Measurements from ENCODE around the gene FOXF1.

FOXF1 gene

DNA sequence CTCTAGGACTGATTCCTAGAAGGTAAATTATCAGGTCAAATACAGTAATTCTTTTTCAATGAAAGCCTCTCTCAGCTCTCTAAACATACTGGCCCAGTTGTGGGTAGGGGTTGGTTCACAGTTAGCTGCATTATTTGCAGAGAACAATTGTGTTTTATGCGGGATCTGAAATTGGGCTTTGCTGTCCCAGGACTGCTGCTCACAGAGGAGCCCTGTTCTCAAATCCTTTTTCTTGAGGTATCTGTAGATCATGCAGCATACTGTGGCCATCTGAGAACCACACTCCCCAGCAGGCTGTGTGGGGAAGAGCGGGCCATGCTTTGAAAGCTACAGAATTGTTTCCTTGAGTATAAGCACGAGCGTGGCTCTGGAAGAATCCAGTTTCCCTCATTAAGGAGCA, 27.2 kb downstream of the FOXF1 start:
- no peak overlapping the region for H3K4me3 Mint-ChIP-seq
- H3K36me3 Mint-ChIP-seq (ENCODE audit: low read depth) = peaks cover 14% of the 10 kb centered on the region

DNA sequence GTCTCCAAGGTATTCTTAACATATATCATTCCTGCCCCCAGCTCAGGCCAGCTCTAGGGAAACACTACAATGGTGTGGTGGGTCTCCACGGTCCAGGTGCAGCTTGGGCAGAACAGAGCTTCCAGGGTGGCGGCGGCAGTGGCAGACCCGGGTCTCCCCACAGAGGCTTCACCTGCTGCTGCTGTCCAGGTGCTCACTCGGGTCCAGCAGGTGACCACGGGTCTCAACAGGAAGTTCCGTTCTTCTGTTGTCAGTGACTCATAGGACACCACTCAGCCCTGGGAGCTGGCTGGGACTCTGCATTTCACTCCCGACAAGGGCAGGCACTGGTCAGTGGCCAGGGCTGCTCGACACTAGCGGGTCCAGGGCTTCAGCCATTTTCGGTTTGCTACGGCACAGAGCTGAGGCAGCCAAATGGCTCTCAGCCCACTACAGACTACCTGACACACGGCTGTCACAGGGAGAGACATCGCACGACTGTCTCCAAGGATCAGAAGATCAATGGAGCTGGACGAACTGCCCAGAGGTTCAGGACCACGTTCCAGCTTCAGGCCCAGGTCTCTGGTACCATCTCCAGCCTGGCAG, 28.0 kb downstream of the FOXF1 start:
- Mint-ChIP-seq H3K4me1 (ENCODE audit: low read depth) (no peaks in the 10 kb centered on the region), H3K36me3 (ENCODE audit: low read depth) (peaks cover 14% of the 10 kb centered on the region), H3K4me3 (no peak overlapping the region), H3K27me3 (ENCODE audit: low read depth) (no peaks in the 10 kb centered on the region), H3K27ac (no peak overlapping the region), H3K9me3 (no peaks in the 10 kb centered on the region)

More for the DNA sequence above, 27.2 kb downstream of the FOXF1 start:
- H3K27ac Mint-ChIP-seq = no peak overlapping the region
- no peaks in the 10 kb centered on the region for H3K27me3 Mint-ChIP-seq (ENCODE audit: low read depth)
- H3K4me1 Mint-ChIP-seq (ENCODE audit: low read depth) = no peaks in the 10 kb centered on the region
- H3K9me3 Mint-ChIP-seq = no peaks in the 10 kb centered on the region

DNA sequence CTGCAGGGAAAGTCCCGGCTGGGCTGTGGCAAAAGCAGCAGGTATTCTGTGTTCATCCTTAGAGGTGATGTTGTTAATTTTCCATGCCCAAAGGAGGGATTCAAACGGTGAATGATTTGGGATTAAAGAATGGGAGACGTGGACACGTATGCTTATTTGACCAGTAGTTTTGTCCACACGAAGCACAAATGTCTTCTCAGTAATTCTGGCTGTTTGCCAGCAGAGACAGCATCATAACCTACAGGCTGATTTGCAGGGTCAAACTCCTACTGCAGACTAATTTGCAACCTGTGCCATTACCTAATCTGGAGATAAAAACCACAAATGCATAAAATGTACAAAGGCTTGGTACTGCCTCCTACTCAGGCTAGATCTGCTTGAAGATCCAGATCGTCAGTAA, 30.6 kb downstream of the FOXF1 start:
- Mint-ChIP-seq H3K4me1 (ENCODE audit: low read depth) (no peaks in the 10 kb centered on the region), H3K27me3 (ENCODE audit: low read depth) (no peaks in the 10 kb centered on the region), H3K4me3 (no peak overlapping the region), H3K27ac (no peak overlapping the region), H3K36me3 (ENCODE audit: low read depth) (peaks cover 23% of the 10 kb centered on the region), H3K9me3 (no peaks in the 10 kb centered on the region)

DNA sequence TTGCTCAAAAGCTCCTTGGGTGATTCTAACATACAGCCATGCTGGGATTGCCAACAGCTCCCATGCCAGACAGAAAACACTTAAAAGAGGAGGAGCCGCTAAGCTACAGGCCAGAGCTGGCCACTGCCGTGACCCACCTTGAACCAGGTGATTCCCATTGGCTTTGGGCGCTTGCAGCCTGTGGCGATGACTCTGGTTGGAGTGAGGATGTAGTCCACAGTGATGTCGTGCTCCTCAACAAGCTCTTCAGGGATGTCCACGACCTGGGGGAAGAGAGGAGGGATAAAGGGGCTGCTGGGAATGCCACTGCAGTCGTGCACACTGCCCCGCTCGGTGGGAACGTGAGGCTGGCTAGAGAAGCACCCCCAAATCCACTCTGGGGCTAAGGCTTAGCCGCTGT, 31.2 kb downstream of the FOXF1 start:
- H3K36me3 Mint-ChIP-seq (ENCODE audit: low read depth) = peaks cover 26% of the 10 kb centered on the region

DNA sequence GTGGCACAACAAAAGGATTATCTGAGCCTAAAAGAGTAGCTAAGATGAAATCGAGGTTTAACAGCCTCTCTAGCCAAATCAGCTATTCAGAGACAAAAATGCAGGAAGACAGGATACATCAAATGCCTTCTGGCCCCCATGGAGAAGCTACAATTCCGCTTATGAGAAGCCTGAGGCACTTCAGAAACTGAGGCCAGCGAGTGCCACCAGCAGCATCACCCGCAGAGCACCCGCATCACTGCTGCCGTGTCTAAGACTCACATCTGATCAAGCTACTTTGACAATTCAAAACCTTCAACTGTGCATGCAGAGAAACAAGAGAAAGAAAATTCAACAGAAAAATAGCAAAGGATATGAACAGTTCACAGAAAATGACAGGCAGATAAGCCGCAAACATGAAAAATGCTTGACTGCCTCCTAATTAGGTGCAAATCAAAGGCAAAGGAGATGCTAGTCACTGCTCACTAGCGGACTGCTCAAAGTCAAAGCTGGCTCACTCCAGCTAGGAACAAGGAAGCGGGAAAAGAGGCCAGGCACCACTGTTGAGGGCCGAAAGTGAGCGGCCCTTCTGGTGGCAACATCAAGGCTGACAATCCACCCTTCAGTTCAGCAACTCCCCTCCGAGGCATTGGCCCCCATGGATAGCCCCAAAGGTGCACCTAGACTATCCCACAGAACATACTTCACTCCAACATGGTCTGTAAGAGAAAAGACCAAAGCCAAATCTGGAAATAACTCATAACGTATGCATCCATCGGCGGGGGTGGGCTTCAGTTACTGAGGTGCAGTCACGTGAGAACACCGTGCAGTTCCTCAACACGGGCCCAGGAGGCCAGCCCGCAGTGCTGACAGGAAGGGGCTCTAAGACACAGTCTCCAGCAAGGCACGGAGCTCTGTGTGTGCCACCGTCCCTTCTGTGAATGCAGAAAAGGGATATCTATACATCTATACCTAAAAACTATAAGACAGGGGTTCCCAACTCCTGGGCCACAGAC, 32.7 kb downstream of the FOXF1 start:
- Mint-ChIP-seq H3K36me3 (ENCODE audit: low read depth) (peaks cover 28% of the 10 kb centered on the region), H3K27me3 (ENCODE audit: low read depth) (no peaks in the 10 kb centered on the region), H3K4me1 (ENCODE audit: low read depth) (no peaks in the 10 kb centered on the region), H3K9me3 (no peaks in the 10 kb centered on the region), H3K4me3 (no peak overlapping the region), H3K27ac (no peak overlapping the region)

More for the DNA sequence above, 31.2 kb downstream of the FOXF1 start:
- H3K27me3 Mint-ChIP-seq (ENCODE audit: low read depth) = no peaks in the 10 kb centered on the region
- H3K27ac Mint-ChIP-seq = no peak overlapping the region
- H3K4me3 Mint-ChIP-seq = no peak overlapping the region
- H3K4me1 Mint-ChIP-seq (ENCODE audit: low read depth) = no peaks in the 10 kb centered on the region
- no peaks in the 10 kb centered on the region for H3K9me3 Mint-ChIP-seq

DNA sequence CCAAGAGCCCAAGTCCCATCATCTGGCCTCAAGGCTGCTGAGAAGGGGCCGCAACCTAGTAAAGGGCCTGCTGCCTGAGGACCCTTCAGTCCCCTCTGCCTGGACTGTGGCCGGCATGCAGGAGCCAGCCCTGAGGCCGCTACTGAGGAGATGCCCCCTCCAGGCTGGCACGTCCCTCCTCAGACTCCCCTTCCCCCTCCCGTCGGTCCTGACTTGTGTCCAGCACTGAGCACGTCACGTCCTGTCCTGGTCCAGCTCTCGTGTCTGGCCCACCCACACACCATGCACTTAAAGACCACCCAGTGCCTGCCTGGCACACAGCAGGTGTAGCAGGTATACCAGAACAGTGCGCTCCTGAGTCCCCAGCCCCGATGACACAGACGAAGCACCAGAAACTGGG, 35.2 kb downstream of the FOXF1 start:
- no peaks in the 10 kb centered on the region for H3K4me1 Mint-ChIP-seq (ENCODE audit: low read depth)
- H3K36me3 Mint-ChIP-seq (ENCODE audit: low read depth) = peaks cover 25% of the 10 kb centered on the region
- H3K4me3 Mint-ChIP-seq = no peak overlapping the region

DNA sequence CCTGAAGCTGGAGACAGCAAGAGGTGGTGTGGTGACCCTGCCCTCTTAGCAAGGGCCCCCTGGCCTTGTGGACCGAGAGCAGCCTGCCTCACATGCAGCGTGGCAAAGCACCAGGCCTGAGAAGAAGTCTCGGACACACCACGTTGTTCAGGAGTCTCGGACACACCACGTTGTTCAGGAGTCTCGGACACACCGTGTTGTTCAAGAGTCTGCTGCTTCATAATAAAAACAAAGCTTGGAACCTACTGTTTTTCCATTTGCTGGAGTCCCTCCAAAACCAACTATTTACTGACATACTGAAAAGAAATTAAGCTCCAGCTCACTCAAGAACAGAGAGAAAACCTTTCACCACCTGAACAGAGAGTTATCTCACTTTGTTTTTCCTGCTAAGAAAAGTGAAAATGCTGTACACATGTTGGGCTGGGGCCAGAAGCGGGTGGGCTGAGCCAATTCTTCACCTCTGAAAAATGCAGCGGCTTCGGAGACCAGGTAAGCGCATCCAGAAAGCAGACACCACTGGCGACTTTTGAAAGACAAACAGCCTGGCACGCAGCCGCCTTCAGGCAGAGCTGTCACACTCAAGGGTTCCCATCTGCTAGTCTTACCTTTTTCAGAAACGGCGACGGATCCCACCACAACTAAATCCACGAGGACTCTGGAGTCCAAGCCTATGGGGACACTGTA, 35.8 kb downstream of the FOXF1 start:
- Mint-ChIP-seq H3K27me3 (ENCODE audit: low read depth) (no peaks in the 10 kb centered on the region), H3K4me3 (no peak overlapping the region), H3K9me3 (no peaks in the 10 kb centered on the region), H3K4me1 (ENCODE audit: low read depth) (no peaks in the 10 kb centered on the region), H3K36me3 (ENCODE audit: low read depth) (peaks cover 22% of the 10 kb centered on the region), H3K27ac (no peak overlapping the region)

More for the DNA sequence above, 35.2 kb downstream of the FOXF1 start:
- H3K27ac Mint-ChIP-seq = no peak overlapping the region
- no peaks in the 10 kb centered on the region for H3K9me3 Mint-ChIP-seq
- H3K27me3 Mint-ChIP-seq (ENCODE audit: low read depth) = no peaks in the 10 kb centered on the region

DNA sequence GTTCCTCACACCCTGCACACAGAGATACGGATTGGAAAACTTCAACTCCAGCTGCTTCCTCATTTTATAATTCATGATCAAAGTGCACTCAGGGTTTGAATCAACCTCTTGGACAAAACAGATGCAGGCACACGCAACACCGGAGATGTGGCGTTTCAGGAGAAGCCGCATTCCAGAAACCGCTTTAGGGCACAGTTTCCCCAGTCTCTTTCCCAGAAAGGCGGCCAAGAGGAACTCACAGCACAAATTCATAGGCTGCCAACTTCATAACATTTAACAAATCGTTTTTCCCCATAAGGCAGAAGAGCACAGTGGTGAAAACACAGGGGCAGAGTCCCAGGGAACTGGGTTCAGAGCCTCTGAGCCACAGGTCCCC, 36.3 kb downstream of the FOXF1 start:
- Mint-ChIP-seq H3K9me3 (no peaks in the 10 kb centered on the region), H3K27me3 (ENCODE audit: low read depth) (no peaks in the 10 kb centered on the region), H3K36me3 (ENCODE audit: low read depth) (peaks cover 26% of the 10 kb centered on the region), H3K4me1 (ENCODE audit: low read depth) (no peaks in the 10 kb centered on the region), H3K27ac (no peak overlapping the region), H3K4me3 (no peak overlapping the region)

DNA sequence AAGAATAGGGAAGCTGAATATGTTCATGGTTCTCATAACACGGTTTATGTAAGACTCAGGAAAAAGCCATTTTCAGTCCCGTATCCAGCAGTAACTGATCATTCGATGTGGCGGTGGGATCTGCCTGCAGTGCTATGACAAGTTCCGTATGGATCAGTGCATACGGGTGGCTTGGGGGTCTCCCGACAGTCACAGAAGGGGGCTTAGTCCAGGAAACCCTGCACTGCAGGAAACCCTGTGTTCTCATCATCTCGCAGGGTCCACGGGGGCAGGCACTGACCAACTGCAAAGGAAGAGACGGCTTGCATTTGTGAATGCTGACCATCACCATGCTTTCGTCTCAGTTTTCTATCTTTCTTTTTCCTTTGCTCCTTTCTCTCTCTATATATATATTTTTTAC, 37.0 kb downstream of the FOXF1 start:
- Mint-ChIP-seq H3K27me3 (ENCODE audit: low read depth) (no peaks in the 10 kb centered on the region), H3K4me3 (no peak overlapping the region), H3K4me1 (ENCODE audit: low read depth) (no peaks in the 10 kb centered on the region), H3K27ac (no peak overlapping the region), H3K9me3 (no peaks in the 10 kb centered on the region), H3K36me3 (ENCODE audit: low read depth) (peaks cover 27% of the 10 kb centered on the region)

DNA sequence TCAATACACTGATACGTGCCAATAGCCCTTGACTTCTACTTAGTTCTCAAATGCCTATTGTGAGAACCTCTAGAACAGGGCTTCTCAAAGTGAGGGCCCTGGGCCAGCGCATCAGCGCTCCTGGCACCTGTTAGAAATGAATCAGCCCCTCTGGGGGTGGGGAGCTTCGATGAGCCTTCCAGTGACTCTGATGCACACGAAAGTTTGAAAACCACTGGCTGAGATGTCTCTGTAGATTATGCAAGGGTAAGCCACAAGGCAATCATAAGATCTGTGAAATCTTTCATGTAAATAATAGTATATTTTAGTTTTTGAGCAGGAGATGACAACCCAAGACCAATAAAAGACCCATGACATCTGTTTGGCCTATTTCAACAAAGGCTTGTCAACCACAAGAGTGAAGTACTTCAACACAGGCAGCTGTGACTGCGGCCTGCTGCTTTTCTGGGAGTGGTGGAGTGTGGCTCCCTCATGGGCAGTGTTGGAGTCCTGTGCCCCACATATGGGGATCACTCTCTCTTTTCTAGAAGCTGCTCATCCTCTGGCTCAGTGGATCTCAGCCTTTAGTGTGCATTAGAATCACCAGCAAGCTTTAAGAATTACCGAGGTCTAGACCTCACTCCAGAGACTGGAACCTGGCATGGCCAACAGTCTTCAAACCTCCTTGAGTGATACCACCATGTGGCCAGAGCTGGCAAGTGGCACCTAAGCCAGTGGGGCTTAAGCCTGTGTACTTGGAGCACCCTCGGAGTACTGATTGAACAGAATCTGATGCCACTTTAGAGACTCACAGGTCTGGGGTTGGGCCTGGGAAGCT, 39.0 kb downstream of the FOXF1 start:
- Mint-ChIP-seq H3K9me3 (no peaks in the 10 kb centered on the region), H3K27me3 (ENCODE audit: low read depth) (no peaks in the 10 kb centered on the region), H3K27ac (no peak overlapping the region), H3K36me3 (ENCODE audit: low read depth) (peaks cover 35% of the 10 kb centered on the region), H3K4me1 (ENCODE audit: low read depth) (peaks cover 10% of the 10 kb centered on the region), H3K4me3 (no peak overlapping the region)

DNA sequence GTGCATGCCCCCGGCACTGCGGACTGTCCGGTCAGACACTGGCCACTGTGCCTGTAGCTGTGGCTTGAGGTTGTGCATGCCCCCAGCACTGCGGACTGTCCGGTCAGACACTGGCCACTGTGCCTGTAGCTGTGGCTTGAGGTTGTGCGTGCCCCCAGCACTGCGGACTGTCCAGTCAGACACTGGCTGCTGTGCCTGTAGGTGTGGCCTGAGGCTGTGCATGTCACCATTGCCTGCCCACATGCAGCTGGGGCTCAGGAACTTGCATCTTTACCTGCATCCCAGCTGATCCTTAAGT, 39.5 kb downstream of the FOXF1 start:
- H3K27ac Mint-ChIP-seq = no peak overlapping the region
- H3K4me3 Mint-ChIP-seq = no peak overlapping the region
- no peaks in the 10 kb centered on the region for H3K27me3 Mint-ChIP-seq (ENCODE audit: low read depth)
- H3K9me3 Mint-ChIP-seq = no peaks in the 10 kb centered on the region
- H3K4me1 Mint-ChIP-seq (ENCODE audit: low read depth) = peaks cover 11% of the 10 kb centered on the region
- peaks cover 30% of the 10 kb centered on the region for H3K36me3 Mint-ChIP-seq (ENCODE audit: low read depth)

DNA sequence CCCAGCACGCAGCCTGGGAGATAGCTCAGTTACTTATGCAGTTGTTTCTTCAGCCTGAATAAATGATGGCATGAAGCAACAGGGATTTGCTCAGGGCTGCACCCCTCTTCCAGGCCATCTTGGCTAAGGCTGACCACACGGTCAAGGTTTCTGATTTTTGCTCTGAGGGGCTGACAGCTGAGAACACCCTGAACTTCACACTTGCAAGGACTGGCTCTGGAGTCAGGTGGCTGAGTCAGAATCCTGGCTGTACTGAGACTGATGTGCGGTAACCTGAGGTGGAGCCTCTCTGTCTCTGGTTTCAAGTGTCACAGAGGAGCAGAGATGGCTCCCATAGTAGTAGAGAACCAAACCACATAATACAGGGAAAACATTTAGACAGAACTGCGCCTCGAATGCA, 40.0 kb downstream of the FOXF1 start:
- Mint-ChIP-seq H3K9me3 (no peaks in the 10 kb centered on the region), H3K27me3 (ENCODE audit: low read depth) (no peaks in the 10 kb centered on the region), H3K27ac (no peak overlapping the region), H3K4me1 (ENCODE audit: low read depth) (peaks cover 13% of the 10 kb centered on the region), H3K36me3 (ENCODE audit: low read depth) (peaks cover 28% of the 10 kb centered on the region), H3K4me3 (no peak overlapping the region)

DNA sequence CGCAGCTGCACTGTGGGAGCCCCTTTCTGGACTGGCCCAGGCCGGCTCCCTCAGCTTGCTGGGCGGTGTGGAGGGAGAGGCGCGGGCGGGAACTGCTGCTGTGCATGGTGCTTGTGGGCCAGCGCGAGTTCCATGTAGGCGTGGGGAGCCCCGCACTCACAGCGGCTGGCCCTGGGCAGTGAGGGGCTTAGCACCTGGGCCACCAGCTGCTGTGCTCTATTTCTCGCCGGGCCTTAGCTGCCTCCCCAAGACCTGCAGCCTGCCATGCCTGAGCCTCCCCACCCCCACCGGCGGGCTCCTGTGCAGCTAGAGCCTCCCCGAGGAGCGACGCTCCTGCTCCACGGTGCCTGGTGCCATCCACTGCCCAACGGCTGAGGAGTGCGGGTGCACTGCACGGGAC, 43.0 kb downstream of the FOXF1 start:
- no peaks in the 10 kb centered on the region for H3K9me3 Mint-ChIP-seq
- H3K36me3 Mint-ChIP-seq (ENCODE audit: low read depth) = peaks cover 20% of the 10 kb centered on the region
- no peak overlapping the region for H3K27ac Mint-ChIP-seq
- H3K4me3 Mint-ChIP-seq = no peak overlapping the region
- peaks cover 15% of the 10 kb centered on the region for H3K4me1 Mint-ChIP-seq (ENCODE audit: low read depth)
- no peaks in the 10 kb centered on the region for H3K27me3 Mint-ChIP-seq (ENCODE audit: low read depth)

DNA sequence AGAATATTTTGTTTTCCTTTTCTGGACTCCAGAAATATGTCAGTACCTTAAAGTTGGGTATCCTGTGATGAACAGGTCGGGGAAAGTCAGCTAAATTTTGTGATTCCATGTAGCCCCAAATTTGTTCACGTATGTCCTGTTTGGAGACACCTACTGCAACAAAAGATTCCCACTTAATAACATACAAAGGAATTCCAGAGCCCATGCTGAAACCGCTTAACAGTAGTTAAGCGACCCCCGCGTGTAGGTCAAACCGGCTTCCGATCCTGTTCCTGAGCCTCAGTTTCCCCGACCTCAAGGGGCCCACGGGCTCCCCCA, 44.2 kb downstream of the FOXF1 start:
- Mint-ChIP-seq H3K27me3 (ENCODE audit: low read depth) (no peaks in the 10 kb centered on the region), H3K9me3 (no peaks in the 10 kb centered on the region), H3K27ac (peak overlapping the region; percentile 94), H3K36me3 (ENCODE audit: low read depth) (peaks cover 19% of the 10 kb centered on the region), H3K4me1 (ENCODE audit: low read depth) (peaks cover 15% of the 10 kb centered on the region), H3K4me3 (peak overlapping the region; percentile 89)
